K562 (cell line): ENCODE measurements around the gene ATP2B1. TPM values are rescaled to one million over a fixed set of nuclear protein-coding genes. Genes with fewer than 3 reads are reported as not detected.

Experiments used
- ATAC-seq: fragments of 200-7000 bp; cut with Tn5 transposase; 3 replicates; pipeline ENCODE4 v1.9.1; 2020; ENCODE audit warnings: moderate library complexity
- BruUV-seq: library from RNA; stranded (reverse); fragments of 400-500 nt; replicated peaks from 2 replicates; lab custom pipeline; 2021; lab: Mats Ljungman, UMichigan
- CTCF ChIA-PET: fragments of 300-600 bp; formaldehyde crosslinking; extraction: SDS; loops from one replicate; lab custom pipeline; 2021; ENCODE audit warnings: low intra/inter-chr PET ratio; lab: Yijun Ruan, JAX
- POLR2A ChIA-PET: fragments of 300-600, 350-650 bp; sonication (Branson Sonifier 250); formaldehyde crosslinking; extraction: SDS; loops from one replicate; lab custom pipeline; 2021; ENCODE audit warnings: antibody characterized with exemption, inconsistent platforms; lab: Yijun Ruan, JAX
- DNase-seq, 4 experiments: peaks; one replicate each; pipeline versions ENCODE4 v3.0.0 to v3.0.0-alpha.2; 2011 to 2018; ENCODE audit warnings: low spot score in 3 of 4, mixed read lengths in 3 of 4; ENCODE audit errors: extremely low read depth in 1 of 4
- FAIRE-seq: peaks from 2 replicates; lab custom pipeline; 2011; peaks lifted over from hg19 to GRCh38; lab: Jason Lieb, UNC
- H2AFZ ChIP-seq: 2 replicates; pipeline ENCODE4 v1.6.0; 2011; ENCODE audit warnings: low read depth, low read length, control low read depth, inconsistent platforms
- H3K27ac ChIP-seq: fragments of 200-600 bp; 3 replicates; pipeline ENCODE4 v1.8.0; 2011; ENCODE audit warnings: low read depth, mild to moderate bottlenecking, control low read depth, inconsistent platforms, low read length, moderate library complexity, mixed read lengths; ENCODE audit errors: extremely low read depth
- H3K27me3 ChIP-seq, 2 experiments: fragments of 300-600 bp in 1 of 2; 2 replicates in 1 of 2; 3 replicates in 1 of 2; pipeline versions ENCODE4 v1.6.0 to v1.8.0; 2011; ENCODE audit warnings: inconsistent platforms in 2 of 2, low read length in 2 of 2, mild to moderate bottlenecking in 1 of 2, mixed read lengths in 1 of 2, moderate library complexity in 1 of 2; ENCODE audit not compliant: control insufficient read depth in 2 of 2, insufficient read depth in 2 of 2
- H3K36me3 ChIP-seq: fragments of 300-600 bp; 3 replicates; pipeline ENCODE4 v1.8.0; 2011; ENCODE audit warnings: mild to moderate bottlenecking, low read length, inconsistent platforms; ENCODE audit not compliant: control insufficient read depth, insufficient read depth
- H3K4me1 ChIP-seq, 2 experiments: fragments of 200-600 bp in 1 of 2; replicated peaks in 1 of 2; 2 replicates in 1 of 2; 3 replicates in 1 of 2; pipeline versions ENCODE4 v1.5.1 to v1.8.0; 2011; ENCODE audit warnings: inconsistent platforms in 2 of 2, low read length in 2 of 2, mild to moderate bottlenecking in 1 of 2, mixed read lengths in 1 of 2, moderate library complexity in 1 of 2; ENCODE audit not compliant: control insufficient read depth in 2 of 2, insufficient read depth in 2 of 2
- H3K4me2 ChIP-seq: 2 replicates; pipeline ENCODE4 v1.6.1; 2011; ENCODE audit warnings: low read length, control low read depth, inconsistent platforms, mixed read lengths; ENCODE audit not compliant: insufficient read depth
- H3K4me3 ChIP-seq: fragments of 200-600 bp; sonication (generic), shearing (Covaris generic); 2 replicates; pipeline ENCODE4 v1.5.1; 2016; ENCODE audit warnings: control low read depth, inconsistent platforms
- H3K79me2 ChIP-seq: fragments of 200-600 bp; 3 replicates; pipeline ENCODE4 v1.8.0; 2011; ENCODE audit warnings: low read length, inconsistent platforms; ENCODE audit not compliant: control insufficient read depth, insufficient read depth
- H3K9ac ChIP-seq, 2 experiments: 2 replicates each; pipeline versions ENCODE4 v1.6.0 to v1.6.1; 2011; ENCODE audit warnings: low read depth in 2 of 2, low read length in 2 of 2, control low read depth in 1 of 2, inconsistent platforms in 1 of 2, mild to moderate bottlenecking in 1 of 2, mixed read lengths in 1 of 2; ENCODE audit not compliant: insufficient read depth in 1 of 2
- H3K9me1 ChIP-seq: one replicate; pipeline ENCODE4 v1.6.0; 2011; ENCODE audit warnings: inconsistent platforms, mild to moderate bottlenecking, low read length, moderate library complexity; ENCODE audit not compliant: control insufficient read depth, insufficient read depth
- H3K9me3 ChIP-seq: replicated peaks from 2 replicates; pipeline ENCODE4 v1.5.1; 2011; ENCODE audit warnings: low read depth, low read length, inconsistent platforms; ENCODE audit not compliant: control insufficient read depth, insufficient read depth
- H4K20me1 ChIP-seq: replicated peaks from 2 replicates; pipeline ENCODE4 v1.6.1; 2011; ENCODE audit warnings: low read length, inconsistent platforms, mixed read lengths; ENCODE audit not compliant: control insufficient read depth, insufficient read depth
- CSDE1 ChIP-seq, 2 experiments: fragments of 450-650 bp; IDR thresholded peaks; 2 replicates each; pipeline ENCODE4 v1.6.1; 2016; ENCODE audit warnings: mild to moderate bottlenecking in 1 of 2
- HDGF ChIP-seq: fragments of 450-650 bp; IDR thresholded peaks from 2 replicates; pipeline ENCODE4 v1.6.1; 2016
- MCM5 ChIP-seq: fragments of 450-650 bp; IDR thresholded peaks from 2 replicates; pipeline ENCODE4 v1.6.1; 2016; ENCODE audit warnings: low read depth
- MTA3 ChIP-seq: fragments of 450-650 bp; formaldehyde crosslinking; IDR thresholded peaks from 2 replicates; pipeline ENCODE4 v1.6.1; 2017; ENCODE audit warnings: mild to moderate bottlenecking, borderline replicate concordance
- NR2C1 ChIP-seq, 2 experiments: fragments of 450-650 bp; IDR thresholded peaks; 2 replicates each; pipeline ENCODE4 v1.6.1; 2017; ENCODE audit warnings: mild to moderate bottlenecking in 2 of 2, antibody characterized with exemption in 1 of 2, inconsistent platforms in 1 of 2, missing compliant biosample characterization in 1 of 2, missing genetic modification characterization in 1 of 2
- NR2C2 ChIP-seq, 2 experiments: fragments of 200-800 bp in 1 of 2; sonication (Bioruptor generic) in 1 of 2; sonication (generic) in 1 of 2; formaldehyde crosslinking in 1 of 2; IDR thresholded peaks; 2 replicates each; pipeline versions ENCODE4 v1.6.1 to v1.8.0; 2016 to 2022; ENCODE audit warnings: mild to moderate bottlenecking in 1 of 2, missing compliant biosample characterization in 1 of 2, missing genetic modification characterization in 1 of 2, missing genetic modification reagents in 1 of 2
- SOX6 ChIP-seq: fragments of 450-650 bp; IDR thresholded peaks from 2 replicates; pipeline ENCODE4 v1.6.1; 2014; ENCODE audit warnings: mild to moderate bottlenecking
- USF2 ChIP-seq: sonication (generic); formaldehyde crosslinking; IDR thresholded peaks from 2 replicates; pipeline ENCODE4 v1.5.0; 2020; ENCODE audit warnings: missing genetic modification reagents
- ZNF707 ChIP-seq: fragments of 250-450 bp; sonication (Bioruptor Pico); conservative IDR thresholded peaks from 2 replicates; pipeline ENCODE4 v1.8.0; 2022; ENCODE audit warnings: inconsistent platforms, mild to moderate bottlenecking, moderate library complexity
- ZNF778 ChIP-seq: fragments of 450-650 bp; formaldehyde crosslinking; IDR thresholded peaks from 2 replicates; pipeline ENCODE4 v1.4.0; 2020; ENCODE audit warnings: mild to moderate bottlenecking, moderate library complexity
- WGBS: fragments of 100-300 bp; shearing (Covaris generic); methylation state at CpG from one replicate; pipeline ENCODE4 v1.1.6; 2016; ENCODE audit warnings: low coverage, mixed read lengths; ENCODE audit not compliant: insufficient coverage; ENCODE audit errors: missing lambda C conversion rate; 5-methylcytosine and 5-hydroxymethylcytosine counted together
- in situ Hi-C: fragments of 300-500 bp; cut with MboI; formaldehyde crosslinking; loops from 4 replicates; pipeline ENCODE4 v1.15.0; 2018; ENCODE audit warnings: inconsistent platforms, mixed read lengths
- intact Hi-C: fragments of 100-400 bp; cut with micrococcal nuclease; formaldehyde crosslinking; loops from 2 replicates; pipeline ENCODE4 v1.14.2; 2022
- polyA plus RNA-seq, 8 experiments: library from polyadenylated mRNA; depleted of rRNA in 4 of 8; stranded (reverse) in 5 of 8; unstranded in 3 of 8; fragments of >200 nt; fragmentation: Nextera tagmentation in 2 of 8; fragmentation: Illumina TruSeq in 1 of 8; extraction: Ambion mirVana in 2 of 8; extraction: Trizol in 1 of 8; gene quantifications; 2 replicates each; pipeline versions ENCODE4 v1.2.1 to v1.2.3, GENCODE V29; 2011 to 2014; ENCODE audit warnings: inconsistent platforms in 1 of 8, missing spikeins in 1 of 8
- total RNA-seq, 7 experiments: library from RNA; depleted of rRNA in 6 of 7; stranded (reverse); fragments of >200 nt in 6 of 7; fragmentation: Illumina TruSeq in 2 of 7; extraction: Trizol in 2 of 7; gene quantifications; 2 replicates each; pipeline versions ENCODE4 v1.2.1 to v1.2.3, GENCODE V29; 2011 to 2021; ENCODE audit warnings: low replicate concordance in 1 of 7
- TF ChIP-seq, protein P1 (sequence below): fragments of 450-650 bp; IDR thresholded peaks from 2 replicates; pipeline ENCODE4 v1.6.1; 2018; ENCODE audit not compliant: partially characterized antibody
- TF ChIP-seq, protein P2 (sequence below), 2 experiments: fragments of 200-800 bp in 1 of 2; sonication (Bioruptor generic) in 1 of 2; sonication (generic) in 1 of 2; formaldehyde crosslinking in 1 of 2; IDR thresholded peaks in 1 of 2; conservative IDR thresholded peaks in 1 of 2; 2 replicates each; pipeline versions ENCODE4 v1.5.0 to v1.6.1; 2016 to 2020; ENCODE audit warnings: missing compliant biosample characterization in 1 of 2, missing genetic modification characterization in 1 of 2, missing genetic modification reagents in 1 of 2
- TF ChIP-seq, protein P3 (sequence below): sonication (generic); formaldehyde crosslinking; IDR thresholded peaks from 2 replicates; pipeline ENCODE4 v1.8.0; 2022; ENCODE audit warnings: mild to moderate bottlenecking, missing genetic modification reagents

Gene ATP2B1
- total and polyA plus RNA-seq, 9 of the 15 experiments (the other 6 are each of a cell fraction or from before 2014, with no cell fraction given) = 8.6 to 39.0 (median 27.8) TPM

GRCh38 chr12:89645434-89645833 lies 63.2 kb downstream of the ATP2B1 start:
- peak; percentile 23; the same call in 1 of the 2 replicates for TF ChIP-seq SOX6
- no peak for TF ChIP-seq MCM5
- TF ChIP-seq, protein P1, sequence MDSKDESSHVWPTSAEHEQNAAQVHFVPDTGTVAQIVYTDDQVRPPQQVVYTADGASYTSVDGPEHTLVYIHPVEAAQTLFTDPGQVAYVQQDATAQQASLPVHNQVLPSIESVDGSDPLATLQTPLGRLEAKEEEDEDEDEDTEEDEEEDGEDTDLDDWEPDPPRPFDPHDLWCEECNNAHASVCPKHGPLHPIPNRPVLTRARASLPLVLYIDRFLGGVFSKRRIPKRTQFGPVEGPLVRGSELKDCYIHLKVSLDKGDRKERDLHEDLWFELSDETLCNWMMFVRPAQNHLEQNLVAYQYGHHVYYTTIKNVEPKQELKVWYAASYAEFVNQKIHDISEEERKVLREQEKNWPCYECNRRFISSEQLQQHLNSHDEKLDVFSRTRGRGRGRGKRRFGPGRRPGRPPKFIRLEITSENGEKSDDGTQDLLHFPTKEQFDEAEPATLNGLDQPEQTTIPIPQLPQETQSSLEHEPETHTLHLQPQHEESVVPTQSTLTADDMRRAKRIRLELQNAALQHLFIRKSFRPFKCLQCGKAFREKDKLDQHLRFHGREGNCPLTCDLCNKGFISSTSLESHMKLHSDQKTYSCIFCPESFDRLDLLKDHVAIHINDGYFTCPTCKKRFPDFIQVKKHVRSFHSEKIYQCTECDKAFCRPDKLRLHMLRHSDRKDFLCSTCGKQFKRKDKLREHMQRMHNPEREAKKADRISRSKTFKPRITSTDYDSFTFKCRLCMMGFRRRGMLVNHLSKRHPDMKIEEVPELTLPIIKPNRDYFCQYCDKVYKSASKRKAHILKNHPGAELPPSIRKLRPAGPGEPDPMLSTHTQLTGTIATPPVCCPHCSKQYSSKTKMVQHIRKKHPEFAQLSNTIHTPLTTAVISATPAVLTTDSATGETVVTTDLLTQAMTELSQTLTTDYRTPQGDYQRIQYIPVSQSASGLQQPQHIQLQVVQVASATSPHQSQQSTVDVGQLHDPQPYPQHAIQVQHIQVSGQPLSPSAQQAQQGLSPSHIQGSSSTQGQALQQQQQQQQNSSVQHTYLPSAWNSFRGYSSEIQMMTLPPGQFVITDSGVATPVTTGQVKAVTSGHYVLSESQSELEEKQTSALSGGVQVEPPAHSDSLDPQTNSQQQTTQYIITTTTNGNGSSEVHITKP = peak; percentile 28
- no peak for TF ChIP-seq NR2C2 (CRISPR knock-in tag; IDR thresholded peaks at IDR 0.05)
- TF ChIP-seq NR2C2 (tag; IDR thresholded peaks at IDR 0.05) = peak; percentile 58; the same call in 1 of the 2 replicates
- no peak for TF ChIP-seq ZNF707 (CRISPR knock-in tag)
- TF ChIP-seq, protein P2, sequence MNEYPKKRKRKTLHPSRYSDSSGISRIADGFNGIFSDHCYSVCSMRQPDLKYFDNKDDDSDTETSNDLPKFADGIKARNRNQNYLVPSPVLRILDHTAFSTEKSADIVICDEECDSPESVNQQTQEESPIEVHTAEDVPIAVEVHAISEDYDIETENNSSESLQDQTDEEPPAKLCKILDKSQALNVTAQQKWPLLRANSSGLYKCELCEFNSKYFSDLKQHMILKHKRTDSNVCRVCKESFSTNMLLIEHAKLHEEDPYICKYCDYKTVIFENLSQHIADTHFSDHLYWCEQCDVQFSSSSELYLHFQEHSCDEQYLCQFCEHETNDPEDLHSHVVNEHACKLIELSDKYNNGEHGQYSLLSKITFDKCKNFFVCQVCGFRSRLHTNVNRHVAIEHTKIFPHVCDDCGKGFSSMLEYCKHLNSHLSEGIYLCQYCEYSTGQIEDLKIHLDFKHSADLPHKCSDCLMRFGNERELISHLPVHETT (CRISPR knock-in tag; conservative IDR thresholded peaks at IDR 0.05 in 1 of 2, IDR thresholded peaks at IDR 0.05 in 1 of 2) = no peak
- TF ChIP-seq, protein P3, sequence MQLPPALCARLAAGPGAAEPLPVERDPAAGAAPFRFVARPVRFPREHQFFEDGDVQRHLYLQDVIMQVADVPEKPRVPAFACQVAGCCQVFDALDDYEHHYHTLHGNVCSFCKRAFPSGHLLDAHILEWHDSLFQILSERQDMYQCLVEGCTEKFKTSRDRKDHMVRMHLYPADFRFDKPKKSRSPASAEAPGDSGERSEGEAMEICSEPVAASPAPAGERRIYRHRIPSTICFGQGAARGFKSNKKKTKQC (CRISPR knock-in tag) = no peak
- TF ChIP-seq HDGF = no peak
- no peak for TF ChIP-seq CSDE1 (IDR thresholded peaks at IDR 0.05)
- no peak for TF ChIP-seq MTA3
- peak; percentile 45; the same call in 1 of the 2 replicates for TF ChIP-seq NR2C1 (IDR thresholded peaks at IDR 0.05)
- TF ChIP-seq NR2C1 (tag; IDR thresholded peaks at IDR 0.05) = peak; percentile 60; the same call in 1 of the 2 replicates
- no peak for TF ChIP-seq ZNF778 (CRISPR knock-in tag)
- no peak for TF ChIP-seq USF2 (CRISPR knock-in tag)
- Histone ChIP-seq H3K4me1 (peaks cover 3 to 21% of the 10 kb centered on the region in 2 experiments; a peak in 3 of 5 replicates), H4K20me1 (no peaks in the 10 kb centered on the region), H3K9me3 (0 out of 2 replicates have a peak, but pooled peaks cover 1% of the 10 kb centered on the region), H3K36me3 (peaks cover 21% of the 10 kb centered on the region; the same call in 2 of the 3 replicates), H2AFZ (no peak overlapping the region), H3K27me3 (no peaks in the 10 kb centered on the region), H3K4me3 (no peak overlapping the region), H3K9me1 (no peaks in the 10 kb centered on the region), H3K9ac (no peak overlapping the region), H3K4me2 (no peak overlapping the region), H3K27ac (no peak overlapping the region), H3K79me2 (peaks cover 51% of the 10 kb centered on the region)
- peak; percentile 11; the same call in 2 of the 3 replicates for ATAC-seq
- peak; percentile 56 for FAIRE-seq
- CTCF ChIA-PET = no interaction called here
- 0% methylated on average over 1 of the region's 1 CpG for WGBS
- in situ Hi-C loops = no loop called here
- POLR2A ChIA-PET = interaction anchor here (0.7 kb wide), 1 partner anchor 112 kb away, joined by 3 read pairs; no protein-coding TSS in a partner anchor
- intact Hi-C loops = no loop called here
- BruUV-seq = no TSS peak
- DNase-seq = no peak
